GM23338 (cell line): ENCODE results near the gene TECR.

ENCODE experiments used
- CREB1 ChIP-seq: fragments of 250-450 bp; sonication (Bioruptor Pico); IDR thresholded peaks from 2 replicates; pipeline ENCODE4 v1.5.0; 2020; ENCODE audit warnings: low read depth, mild to moderate bottlenecking, moderate library complexity
- CTCF ChIP-seq, 2 experiments: fragments of 200-600 bp in 1 of 2; sonication (generic) in 1 of 2; conservative IDR thresholded peaks; 2 replicates each; pipeline versions ENCODE4 v1.5.1 to v1.6.1; 2016 to 2017; ENCODE audit warnings: antibody characterized with exemption in 2 of 2, low read depth in 2 of 2, mild to moderate bottlenecking in 2 of 2, moderate library complexity in 1 of 2
- ETS1 ChIP-seq: IDR thresholded peaks from 2 replicates; pipeline ENCODE4 v1.6.1; 2016; ENCODE audit warnings: antibody characterized with exemption
- EZH2 ChIP-seq: fragments of 200-600 bp; sonication (generic); IDR thresholded peaks from one replicate; pipeline ENCODE4 v1.8.0; 2017; ENCODE audit warnings: antibody characterized with exemption, mild to moderate bottlenecking, low read depth; ENCODE audit not compliant: unreplicated experiment
- EZH2phosphoT487 ChIP-seq: fragments of 200-600 bp; sonication (generic); IDR thresholded peaks from one replicate; pipeline ENCODE4 v1.8.1; 2018; ENCODE audit warnings: antibody characterized with exemption; ENCODE audit not compliant: unreplicated experiment
- JUNB ChIP-seq: IDR thresholded peaks from one replicate; pipeline ENCODE4 v1.6.1; 2016; ENCODE audit warnings: antibody characterized with exemption; ENCODE audit not compliant: unreplicated experiment
- POLR2AphosphoS5 ChIP-seq: IDR thresholded peaks from 2 replicates; pipeline ENCODE4 v1.6.1; 2016; ENCODE audit warnings: antibody characterized with exemption, low read depth
- REST ChIP-seq: IDR thresholded peaks from one replicate; pipeline ENCODE4 v1.6.1; 2018; ENCODE audit warnings: antibody characterized with exemption; ENCODE audit not compliant: unreplicated experiment
- ZNF114 ChIP-seq: fragments of 250-450 bp; sonication (Bioruptor Pico); IDR thresholded peaks from 2 replicates; pipeline ENCODE4 v1.5.0; 2020; ENCODE audit warnings: mild to moderate bottlenecking, moderate library complexity
- ZNF331 ChIP-seq: fragments of 250-450 bp; sonication (Bioruptor Pico); IDR thresholded peaks from 2 replicates; pipeline ENCODE4 v1.5.0; 2020; ENCODE audit warnings: low read depth, mild to moderate bottlenecking, moderate library complexity
- ZNF462 ChIP-seq: fragments of 250-450 bp; sonication (Bioruptor Pico); IDR thresholded peaks from 2 replicates; pipeline ENCODE4 v1.5.0; 2020; ENCODE audit warnings: mild to moderate bottlenecking, moderate library complexity

GRCh38 chr19:14479975-14480699 lies 49.3 kb upstream of the TECR start:
- TF ChIP-seq CTCF (conservative IDR thresholded peaks at IDR 0.05; ENCODE audit: low read depth in 2 of 2) (peak; percentile 88 to 99), EZH2phosphoT487 (no peak), JUNB (no peak), CREB1 (CRISPR knock-in tag) (0 out of 2 replicates have a peak, but pooled peaks have one; percentile 16), ZNF114 (CRISPR knock-in tag) (no peak), REST (no peak), EZH2 (no peak), POLR2AphosphoS5 (no peak), ZNF462 (CRISPR knock-in tag) (no peak), ETS1 (no peak), ZNF331 (CRISPR knock-in tag) (no peak)
